Kasumi-1 (cell line): ENCODE measurements around the gene KIF5A.
"Not testable (repeated sequence)": the region's sequence is repeated elsewhere in the genome, so short reads cannot be mapped to it uniquely, and the experiment has no call there.

Experiments used
- DNase-seq, 2 experiments: peaks; one replicate each; lab custom pipeline; 2025; lab: John Stamatoyannopoulos, UW

KIF5A gene

GRCh38 chr12:57549909-57550640 is at the start of gene KIF5A:
TSS of gene KIF5A (plus strand) at chr12:57550044. CDS start at chr12:57550272, 228 bp downstream.
- DNase-seq = no peak

- DNase-seq = no peak
These were observed 49.6 kb upstream of the KIF5A start for GRCh38 chr12:57500213-57500612.

GRCh38 chr12:57502311-57502969 is 47.4 kb upstream of the KIF5A start:
- not testable (repeated sequence) for DNase-seq

DNA sequence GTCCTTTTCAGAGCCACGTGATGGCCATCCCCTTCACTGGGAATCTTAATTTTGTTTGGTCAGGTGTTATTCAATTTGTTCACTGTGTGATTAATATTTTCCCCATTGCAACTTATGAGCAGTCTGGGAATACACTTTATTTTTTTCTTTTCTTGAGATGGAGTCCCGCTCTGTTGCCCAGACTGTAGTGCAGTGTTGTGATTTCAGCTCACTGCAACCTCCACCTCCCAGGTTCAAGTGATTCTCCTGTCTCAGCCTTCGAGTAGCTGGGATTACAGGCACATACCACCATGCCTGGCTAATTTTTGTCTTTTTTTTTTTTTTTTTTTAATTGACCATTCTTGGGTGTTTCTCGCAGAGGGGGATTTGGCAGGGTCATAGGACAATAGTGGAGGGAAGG is 43.3 kb upstream of the KIF5A start:
- DNase-seq = not testable (repeated sequence)

- not testable (repeated sequence) for DNase-seq
These were observed 42.0 kb upstream of the KIF5A start for GRCh38 chr12:57507796-57508195.

GRCh38 chr12:57511161-57511560 is 38.7 kb upstream of the KIF5A start:
- DNase-seq = no peak

DNA sequence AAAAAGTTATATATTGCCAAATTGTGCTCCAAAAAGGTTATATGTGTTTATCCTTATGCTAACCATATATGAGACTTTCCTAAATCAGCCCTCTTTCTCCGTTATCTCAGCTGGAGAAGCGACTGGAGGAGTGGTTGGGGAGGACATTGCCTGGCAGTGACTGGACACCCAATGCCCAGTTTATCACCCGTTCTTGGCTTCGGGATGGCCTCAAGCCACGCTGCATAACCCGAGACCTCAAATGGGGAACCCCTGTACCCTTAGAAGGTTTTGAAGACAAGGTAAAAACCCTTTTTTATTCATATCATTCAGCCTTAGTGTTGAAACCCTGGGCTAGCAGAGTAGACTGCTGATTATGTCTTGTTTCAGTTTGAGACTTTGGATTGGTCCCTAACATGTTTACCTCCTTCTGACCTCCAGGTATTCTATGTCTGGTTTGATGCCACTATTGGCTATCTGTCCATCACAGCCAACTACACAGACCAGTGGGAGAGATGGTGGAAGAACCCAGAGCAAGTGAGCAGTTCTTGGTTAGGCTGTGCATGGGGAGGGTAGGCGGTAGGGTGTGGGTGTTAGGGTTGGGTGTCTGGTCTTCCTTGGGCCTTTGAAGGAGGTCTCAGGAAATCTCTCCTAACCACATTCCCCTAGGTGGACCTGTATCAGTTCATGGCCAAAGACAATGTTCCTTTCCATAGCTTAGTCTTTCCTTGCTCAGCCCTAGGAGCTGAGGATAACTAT is 38.1 kb upstream of the KIF5A start:
- DNase-seq = no peak

GRCh38 chr12:57512665-57513064 is 37.2 kb upstream of the KIF5A start:
- no peak for DNase-seq

DNA sequence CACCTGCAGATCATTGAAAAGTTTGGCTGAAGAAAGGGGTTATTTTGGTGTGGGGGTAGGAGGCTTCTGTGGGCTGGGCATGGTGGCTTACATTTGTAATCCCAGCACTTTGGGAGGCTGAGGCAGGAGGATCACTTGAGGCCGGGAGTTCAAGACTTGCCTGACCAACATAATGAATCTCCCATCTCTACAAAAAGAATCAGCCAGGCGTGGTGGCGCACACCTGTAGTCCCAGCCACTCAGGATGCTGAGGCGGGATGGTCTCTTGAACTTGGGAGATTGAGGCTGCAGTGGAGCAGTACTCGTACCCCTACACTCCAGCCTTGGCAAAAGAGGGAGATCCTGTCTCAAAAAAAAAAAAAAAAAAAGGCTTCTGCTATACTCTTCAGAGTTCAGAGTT is 36.6 kb upstream of the KIF5A start:
- no peak for DNase-seq

GRCh38 chr12:57513677-57514076 is 36.2 kb upstream of the KIF5A start:
- DNase-seq = not testable (repeated sequence)

GRCh38 chr12:57514246-57514645 is 35.6 kb upstream of the KIF5A start:
- DNase-seq = not testable (repeated sequence)

DNA sequence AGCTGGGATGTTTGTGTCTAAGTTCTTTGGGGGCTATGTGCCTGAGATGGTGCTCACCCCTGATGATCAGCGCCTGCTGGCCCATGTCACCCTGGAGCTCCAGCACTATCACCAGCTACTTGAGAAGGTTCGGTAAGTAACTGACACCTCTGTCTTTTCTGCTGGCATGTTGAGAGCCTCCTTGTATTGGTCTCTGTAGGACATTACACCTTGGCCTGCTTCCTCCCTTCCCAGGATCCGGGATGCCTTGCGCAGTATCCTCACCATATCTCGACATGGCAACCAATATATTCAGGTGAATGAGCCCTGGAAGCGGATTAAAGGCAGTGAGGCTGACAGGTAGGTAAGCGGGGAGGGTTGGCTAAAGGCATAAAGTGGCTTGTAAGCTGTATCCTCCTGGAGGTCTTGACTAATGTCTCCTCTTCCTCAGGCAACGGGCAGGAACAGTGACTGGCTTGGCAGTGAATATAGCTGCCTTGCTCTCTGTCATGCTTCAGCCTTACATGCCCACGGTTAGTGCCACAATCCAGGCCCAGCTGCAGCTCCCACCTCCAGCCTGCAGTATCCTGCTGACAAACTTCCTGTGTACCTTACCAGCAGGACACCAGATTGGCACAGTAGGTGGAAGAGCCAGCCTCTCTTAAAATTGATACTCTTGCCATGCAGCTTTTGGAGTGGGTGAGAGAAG is 35.0 kb upstream of the KIF5A start:
- DNase-seq = no peak

DNA sequence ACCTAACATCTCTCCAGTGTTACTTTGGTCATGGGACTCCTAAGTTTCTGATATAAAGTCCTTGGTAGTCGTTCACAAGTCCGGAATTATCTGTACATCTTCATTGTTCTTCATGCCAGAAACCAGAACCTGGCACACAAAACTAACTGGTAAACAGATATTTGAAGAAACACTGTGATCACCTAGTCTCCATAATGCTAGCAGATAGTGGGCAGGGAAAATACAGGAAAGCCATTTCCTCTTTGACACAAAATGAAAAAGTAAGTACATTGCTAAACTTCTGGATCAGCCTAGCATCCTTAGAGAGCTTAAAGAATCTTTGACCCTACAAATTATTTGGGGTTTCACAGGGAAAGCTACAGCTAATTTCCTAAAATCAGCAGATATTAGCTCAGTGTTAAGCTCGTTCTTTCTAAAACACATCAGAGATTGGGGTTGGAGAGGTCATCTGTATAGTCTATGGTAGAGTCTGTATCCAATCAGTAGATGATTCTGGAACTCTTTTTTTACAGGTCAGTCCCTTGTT is 34.4 kb upstream of the KIF5A start:
- no peak for DNase-seq

- DNase-seq = no peak
These were observed 33.8 kb upstream of the KIF5A start for GRCh38 chr12:57515934-57516541.

GRCh38 chr12:57516617-57517153 is 33.2 kb upstream of the KIF5A start:
- no peak for DNase-seq

DNA sequence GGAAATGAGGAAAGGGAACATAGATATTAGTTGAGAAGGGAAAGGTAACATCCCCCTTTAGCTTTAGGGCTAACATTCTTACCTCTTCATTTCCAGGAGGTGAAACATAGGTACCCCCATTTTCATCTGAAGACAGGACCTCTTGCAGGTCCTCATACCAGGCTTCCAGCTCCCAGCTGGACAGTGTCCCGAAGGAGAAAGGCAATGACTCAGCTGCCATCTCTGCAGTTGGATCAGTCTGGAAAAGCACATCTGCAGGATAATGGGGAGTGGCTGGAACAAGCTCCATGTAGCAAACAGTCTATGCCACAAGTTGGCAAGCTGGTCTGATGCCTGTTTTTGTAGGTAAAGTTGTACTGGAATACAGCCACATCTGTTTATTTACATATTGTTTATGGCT is 32.7 kb upstream of the KIF5A start:
- DNase-seq = no peak

GRCh38 chr12:57517718-57518117 is 32.1 kb upstream of the KIF5A start:
- DNase-seq = not testable (repeated sequence)

GRCh38 chr12:57518176-57518919 is 31.5 kb upstream of the KIF5A start:
- no peak for DNase-seq

DNA sequence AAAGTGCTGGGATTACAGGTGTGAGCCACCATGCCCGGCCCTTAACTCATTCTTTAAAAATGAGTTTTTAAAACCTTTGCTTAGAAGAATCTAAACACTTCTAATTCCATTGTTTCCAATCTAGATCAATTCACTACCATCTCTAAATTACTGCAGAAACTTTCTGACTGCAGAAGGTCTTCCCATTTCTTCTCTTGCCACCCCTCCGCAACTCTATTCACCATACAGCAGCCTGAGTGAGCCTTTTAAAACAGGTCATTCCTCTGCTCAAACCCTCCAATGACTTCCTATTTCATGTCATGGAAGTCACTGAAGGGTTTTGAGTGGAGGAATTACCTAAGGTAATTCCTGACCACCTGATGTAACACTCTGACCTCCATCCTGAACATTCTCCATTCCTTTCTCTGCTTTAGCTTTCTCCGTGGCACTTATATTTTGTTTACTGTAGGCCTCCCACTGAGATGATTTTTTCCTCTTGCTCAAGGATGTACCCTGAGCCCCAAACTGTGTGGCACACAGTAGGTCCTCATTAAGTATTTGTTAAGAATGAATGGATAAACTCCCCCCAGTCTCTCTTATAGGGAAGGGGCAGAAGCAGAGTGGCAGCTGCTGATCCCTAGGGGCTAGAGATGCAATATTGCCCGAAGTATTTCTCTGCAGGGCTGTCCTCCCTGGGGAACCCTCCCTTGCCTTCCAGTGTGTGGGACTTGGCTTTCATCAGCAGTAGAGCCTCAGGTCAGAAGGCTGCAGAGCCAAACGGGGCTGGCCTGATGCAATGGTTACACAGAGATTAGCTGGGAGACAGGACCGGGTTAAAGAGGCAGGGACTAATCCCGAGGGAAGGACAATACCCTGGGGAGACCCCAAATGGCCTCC is 30.7 kb upstream of the KIF5A start:
- DNase-seq = no peak

DNA sequence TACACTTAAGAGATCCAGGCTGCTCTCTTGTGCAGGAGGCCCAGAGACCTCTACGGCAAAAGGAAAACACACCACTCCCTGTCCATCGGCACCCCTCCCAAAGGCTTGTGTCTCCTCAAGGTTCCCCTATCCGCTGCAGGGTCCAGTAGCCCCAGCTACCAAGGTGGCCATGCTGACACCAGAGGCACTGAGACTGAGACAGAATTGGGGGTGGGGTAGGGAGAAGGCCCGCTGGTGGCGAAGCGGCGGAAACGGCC is 30.1 kb upstream of the KIF5A start:
- peak in 1 of 2 experiments; percentile 24 for DNase-seq
